Stimulated activated CD4-positive, alpha-beta T cell treated with anti-CD3 and anti-CD28 coated beads, Interleukin-1b, Interleukin-23, amount 100 ng/mL, for 24 hours (primary cell): ENCODE data around the gene STAG3.
"Not testable (repeated sequence)": the region's sequence is repeated elsewhere in the genome, so short reads cannot be mapped to it uniquely, and the experiment has no call there.

Experiments
- DNase-seq, 4 experiments: peaks; one replicate each; pipeline ENCODE4 v3.0.0-alpha.2; 2020; ENCODE audit warnings: low read depth in 4 of 4, low spot score in 1 of 4

The STAG3 gene

DNA sequence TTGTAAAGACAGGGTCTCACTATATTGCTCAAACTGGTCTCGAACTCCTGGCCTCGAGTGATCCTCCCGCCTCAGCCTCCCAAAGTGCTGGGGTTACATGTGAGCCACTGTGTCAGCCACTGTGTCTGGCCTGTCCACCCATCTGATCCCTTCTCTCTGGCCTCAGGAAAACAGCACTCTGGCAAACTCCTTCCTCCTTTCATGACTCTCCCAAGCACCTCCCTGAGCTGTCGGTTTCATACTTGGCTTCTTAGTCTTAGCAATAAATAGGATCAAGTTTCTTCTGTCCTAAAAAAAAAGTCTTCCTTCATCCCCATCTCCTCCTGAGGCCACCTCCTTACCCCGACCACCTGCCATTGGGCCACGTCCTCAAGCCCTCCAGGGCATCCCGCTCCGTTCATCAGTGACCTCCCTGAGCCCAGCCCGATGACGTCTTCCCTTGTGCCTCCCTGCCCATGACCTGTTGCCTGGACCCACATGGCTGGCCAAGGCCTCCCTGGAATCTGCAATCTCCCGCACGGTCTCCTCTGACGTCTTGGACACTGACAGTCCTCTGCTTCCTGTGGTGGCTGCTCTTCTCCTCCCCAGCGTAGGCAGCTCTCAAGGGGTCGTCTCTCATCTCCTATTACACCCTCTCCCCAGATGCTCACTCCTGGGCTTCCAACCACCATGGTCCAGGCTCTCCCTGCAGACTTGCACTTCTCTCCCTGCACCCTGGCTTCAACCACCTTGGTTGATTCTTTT lies 68.6 kb downstream of the STAG3 start:
- DNase-seq = not testable (repeated sequence)

DNA sequence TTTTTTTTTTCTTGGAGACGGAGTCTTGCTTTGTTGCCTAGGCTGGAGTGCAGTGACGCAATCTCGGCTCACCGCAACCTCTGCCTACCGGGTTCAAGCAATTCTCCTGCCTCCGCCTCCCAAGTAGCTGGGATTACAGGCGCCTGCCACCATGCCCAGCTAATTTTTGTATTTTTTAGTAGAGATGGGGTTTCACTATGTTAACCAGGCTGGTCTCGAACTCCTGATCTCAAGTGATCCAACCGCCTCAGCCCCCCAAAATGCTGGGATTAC lies 69.1 kb downstream of the STAG3 start:
- DNase-seq = not testable (repeated sequence)

DNA sequence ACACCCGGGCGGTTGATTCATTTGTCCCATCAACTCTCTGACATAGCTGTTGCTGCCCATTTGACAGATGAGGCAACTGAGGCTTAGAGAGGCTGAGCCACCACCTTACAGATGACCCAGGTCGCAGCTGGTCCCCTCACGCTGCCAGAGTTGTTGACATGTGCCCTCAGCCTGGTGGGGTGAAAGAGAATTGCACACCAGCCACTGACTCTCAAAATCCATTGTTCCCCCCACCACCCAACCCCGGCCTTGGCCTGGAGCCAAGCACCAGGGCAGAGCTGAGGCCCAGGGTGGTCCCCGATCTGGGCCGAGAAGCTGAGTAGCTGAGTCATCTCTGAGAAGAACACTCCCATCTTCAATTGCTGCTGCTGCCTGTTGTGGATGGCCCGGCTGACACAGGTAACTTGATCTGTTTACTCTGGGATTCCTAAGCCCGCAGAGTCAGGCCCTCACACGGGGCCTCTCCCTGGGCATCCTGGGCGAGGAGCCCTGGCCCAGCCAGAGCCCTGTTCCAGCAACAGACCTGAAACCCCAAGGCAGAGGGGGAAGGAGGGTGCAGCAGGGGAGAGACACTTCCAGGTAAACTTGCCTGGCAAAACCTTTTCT lies 69.5 kb downstream of the STAG3 start:
- no peak for DNase-seq

DNA sequence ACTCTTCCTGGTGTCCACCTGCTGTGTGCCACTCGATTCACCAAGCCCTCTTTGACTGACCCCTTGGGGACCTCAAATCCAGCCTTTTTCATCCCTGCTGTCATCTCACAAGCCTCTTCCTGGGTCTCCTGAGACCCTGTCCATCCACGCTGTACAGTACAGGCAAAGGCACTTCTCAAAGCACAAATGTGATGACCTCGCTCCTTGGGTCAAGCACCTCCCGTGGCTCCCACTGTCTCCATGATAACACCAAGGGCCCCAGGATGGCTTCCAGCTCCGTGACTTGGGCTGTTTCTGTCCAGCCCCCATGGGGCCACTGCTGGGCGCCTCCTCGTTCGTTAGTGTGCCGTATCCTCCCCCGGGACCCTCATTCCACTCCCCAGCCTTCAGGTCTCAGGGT lies 70.8 kb downstream of the STAG3 start:
- DNase-seq = no peak

DNA sequence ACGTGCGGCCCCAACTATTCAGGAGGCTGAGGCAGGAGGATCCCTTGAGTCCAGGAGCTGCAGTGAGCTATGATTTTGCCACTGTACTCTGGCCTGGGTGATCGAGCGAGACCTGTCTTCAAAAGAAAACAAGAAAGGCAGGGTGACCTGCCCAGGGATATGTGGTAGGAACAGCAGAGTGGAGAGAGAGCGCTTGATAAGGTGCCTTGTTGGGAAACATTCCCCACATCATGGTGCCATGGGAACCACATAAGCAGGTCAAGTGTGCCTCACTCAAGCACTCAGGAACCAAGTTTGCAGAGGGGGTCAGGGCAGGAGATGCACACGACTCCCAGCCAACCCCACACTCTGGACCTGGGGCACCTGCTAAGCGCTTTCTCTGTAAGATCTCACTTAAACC lies 79.3 kb downstream of the STAG3 start:
- no peak for DNase-seq

DNA sequence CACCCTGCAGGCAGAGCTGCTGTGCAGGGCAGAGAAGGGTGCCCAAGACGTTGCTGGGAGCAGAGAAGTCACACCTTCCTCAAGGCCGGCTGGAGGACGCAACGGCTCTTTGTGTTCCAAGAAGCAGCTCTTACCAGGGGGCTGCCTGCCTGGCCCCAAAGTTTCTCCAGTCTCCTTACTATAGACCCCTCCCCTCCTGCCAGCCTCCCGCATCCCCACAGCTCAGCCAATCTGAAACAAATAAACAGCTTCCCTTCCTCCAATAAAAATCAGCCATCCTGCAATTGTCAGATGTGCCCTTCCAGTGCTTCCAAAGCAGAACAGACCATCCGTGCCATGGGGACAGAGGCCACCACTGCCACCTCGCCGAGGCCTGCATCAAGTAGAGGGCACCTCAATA lies 82.3 kb downstream of the STAG3 start:
- not testable (repeated sequence) for DNase-seq

DNA sequence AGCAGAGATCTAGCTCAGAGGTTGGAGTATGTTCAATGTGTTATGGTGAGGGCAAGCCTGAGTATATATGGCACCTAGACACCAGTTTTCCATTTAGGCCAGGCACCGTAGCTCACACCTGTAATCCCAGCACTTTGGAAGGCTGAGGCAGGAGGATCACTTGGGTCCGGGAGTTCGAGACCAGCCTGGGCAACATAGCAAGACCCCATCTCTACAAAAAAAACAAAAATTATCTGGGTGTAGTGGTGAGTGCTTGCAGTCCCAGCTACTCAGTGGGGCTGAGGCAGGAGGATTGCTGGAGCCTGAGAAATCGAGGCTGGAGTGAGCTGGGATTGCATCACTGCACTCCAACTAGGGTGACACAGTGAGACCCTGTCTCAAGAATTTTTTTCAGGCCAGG lies 85.2 kb downstream of the STAG3 start:
- not testable (repeated sequence) for DNase-seq
